ENCODE results near the gene PERP.
A peak's percentile ranks its signal among the peaks of the same experiment; 100 is the strongest.

PERP gene

DNA sequence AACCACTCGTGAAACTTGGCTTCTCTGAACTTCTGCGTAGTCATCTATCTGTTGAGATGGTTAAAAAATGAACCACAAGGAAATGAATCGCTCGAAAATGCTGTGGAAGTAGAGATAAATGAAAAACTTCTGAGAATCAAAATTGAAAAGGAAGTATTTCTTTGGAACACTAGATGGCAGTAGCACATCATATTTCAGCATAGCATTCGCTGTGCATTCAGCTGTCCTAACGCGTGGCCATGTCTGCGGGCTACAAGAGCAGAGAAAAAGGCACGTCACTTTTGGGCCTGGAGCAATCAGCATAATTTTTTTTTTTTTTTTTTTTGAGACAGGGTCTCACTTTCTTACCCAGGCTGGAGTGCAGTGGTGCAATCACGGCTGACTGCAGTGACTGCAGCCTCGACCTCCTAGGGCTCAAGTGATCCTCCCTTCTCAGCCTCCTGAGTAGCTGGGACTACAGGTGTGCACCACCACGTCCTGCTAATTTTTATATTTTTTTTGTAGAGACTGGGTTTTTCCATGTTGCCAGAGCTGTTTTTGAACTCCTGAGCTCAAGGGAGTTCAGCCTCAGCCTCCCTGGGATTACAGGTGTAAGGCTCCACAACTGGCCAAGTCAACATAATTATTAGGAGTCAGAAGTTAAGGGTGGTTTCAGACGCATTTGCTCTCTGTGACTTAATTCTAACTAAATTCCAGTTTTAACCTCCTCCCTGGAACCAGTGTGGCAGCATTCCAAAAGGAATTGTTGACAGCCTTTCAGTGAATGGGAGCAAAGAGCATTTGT is 8.8 kb upstream of the PERP start:
- H3K4me1 ChIP-seq (ENCODE audit: control insufficient read depth in 1 of 2, insufficient read depth in 2 of 2, low read length in 2 of 2) = no peaks in the 10 kb centered on the region
- no peaks in the 10 kb centered on the region for H3K36me3 ChIP-seq (ENCODE audit: control insufficient read depth in 1 of 2, insufficient read depth in 2 of 2, low read length in 2 of 2)
- H3K27me3 ChIP-seq (ENCODE audit: low read depth, low read length) = no peaks in the 10 kb centered on the region
- H3K9me3 ChIP-seq (ENCODE audit: control insufficient read depth in 1 of 2, low read length in 2 of 2) = no peaks in the 10 kb centered on the region
- no peak overlapping the region for H3K27ac ChIP-seq (ENCODE audit: low read length)
- H3K4me3 ChIP-seq (ENCODE audit: low read depth in 1 of 2, low read length in 2 of 2) = no peak overlapping the region

DNA sequence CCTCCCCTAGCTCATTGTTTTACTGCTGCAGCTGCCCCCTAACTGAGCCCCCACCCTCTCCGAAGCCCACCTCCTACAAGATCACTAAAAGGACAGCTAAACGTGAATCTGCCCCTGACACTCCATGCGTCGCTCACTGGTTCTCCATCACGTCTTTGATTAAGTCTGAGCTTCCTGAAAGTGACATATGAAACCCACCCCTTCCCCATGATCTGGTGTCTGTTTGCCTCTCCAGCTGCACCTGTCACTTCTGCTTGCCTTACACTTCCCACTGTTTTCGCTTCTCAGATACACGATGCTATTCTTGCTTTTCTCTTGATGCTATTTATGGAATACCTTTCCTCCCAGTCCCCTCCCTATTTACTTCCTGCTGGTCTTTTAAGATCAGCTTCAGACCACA is 8.0 kb upstream of the PERP start:
- no peaks in the 10 kb centered on the region for H3K36me3 ChIP-seq (ENCODE audit: control insufficient read depth in 1 of 2, insufficient read depth in 2 of 2, low read length in 2 of 2)
- no peak overlapping the region for H3K4me3 ChIP-seq (ENCODE audit: low read depth in 1 of 2, low read length in 2 of 2)

GRCh38 chr6:138113588-138114210 is 6.5 kb upstream of the PERP start:
- Histone ChIP-seq H3K4me1 (ENCODE audit: control insufficient read depth in 1 of 2, insufficient read depth in 2 of 2, low read length in 2 of 2) (peaks cover 0 to 3% of the 10 kb centered on the region in 2 donors), H3K4me3 (ENCODE audit: low read depth in 1 of 2, low read length in 2 of 2) (no peak overlapping the region), H3K27me3 (ENCODE audit: low read depth, low read length) (no peaks in the 10 kb centered on the region), H3K27ac (ENCODE audit: low read length) (no peak overlapping the region), H3K36me3 (ENCODE audit: control insufficient read depth in 1 of 2, insufficient read depth in 2 of 2, low read length in 2 of 2) (no peaks in the 10 kb centered on the region), H3K9me3 (ENCODE audit: control insufficient read depth in 1 of 2, low read length in 2 of 2) (no peaks in the 10 kb centered on the region)

More for the DNA sequence above, 8.0 kb upstream of the PERP start:
- no peaks in the 10 kb centered on the region for H3K27me3 ChIP-seq (ENCODE audit: low read depth, low read length)
- H3K4me1 ChIP-seq (ENCODE audit: control insufficient read depth in 1 of 2, insufficient read depth in 2 of 2, low read length in 2 of 2) = no peaks in the 10 kb centered on the region
- no peaks in the 10 kb centered on the region for H3K9me3 ChIP-seq (ENCODE audit: control insufficient read depth in 1 of 2, low read length in 2 of 2)
- H3K27ac ChIP-seq (ENCODE audit: low read length) = no peak overlapping the region

- Histone ChIP-seq H3K4me1 (ENCODE audit: control insufficient read depth in 1 of 2, insufficient read depth in 2 of 2, low read length in 2 of 2) (peaks cover 6 to 15% of the 10 kb centered on the region in 2 donors), H3K4me3 (ENCODE audit: low read depth in 1 of 2, low read length in 2 of 2) (no peak overlapping the region), H3K36me3 (ENCODE audit: control insufficient read depth in 1 of 2, insufficient read depth in 2 of 2, low read length in 2 of 2) (no peaks in the 10 kb centered on the region), H3K9me3 (ENCODE audit: control insufficient read depth in 1 of 2, low read length in 2 of 2) (no peaks in the 10 kb centered on the region), H3K27me3 (ENCODE audit: low read depth, low read length) (no peaks in the 10 kb centered on the region), H3K27ac (ENCODE audit: low read length) (no peak overlapping the region)
These were observed 3.0 kb upstream of the PERP start for GRCh38 chr6:138110229-138110628.

DNA sequence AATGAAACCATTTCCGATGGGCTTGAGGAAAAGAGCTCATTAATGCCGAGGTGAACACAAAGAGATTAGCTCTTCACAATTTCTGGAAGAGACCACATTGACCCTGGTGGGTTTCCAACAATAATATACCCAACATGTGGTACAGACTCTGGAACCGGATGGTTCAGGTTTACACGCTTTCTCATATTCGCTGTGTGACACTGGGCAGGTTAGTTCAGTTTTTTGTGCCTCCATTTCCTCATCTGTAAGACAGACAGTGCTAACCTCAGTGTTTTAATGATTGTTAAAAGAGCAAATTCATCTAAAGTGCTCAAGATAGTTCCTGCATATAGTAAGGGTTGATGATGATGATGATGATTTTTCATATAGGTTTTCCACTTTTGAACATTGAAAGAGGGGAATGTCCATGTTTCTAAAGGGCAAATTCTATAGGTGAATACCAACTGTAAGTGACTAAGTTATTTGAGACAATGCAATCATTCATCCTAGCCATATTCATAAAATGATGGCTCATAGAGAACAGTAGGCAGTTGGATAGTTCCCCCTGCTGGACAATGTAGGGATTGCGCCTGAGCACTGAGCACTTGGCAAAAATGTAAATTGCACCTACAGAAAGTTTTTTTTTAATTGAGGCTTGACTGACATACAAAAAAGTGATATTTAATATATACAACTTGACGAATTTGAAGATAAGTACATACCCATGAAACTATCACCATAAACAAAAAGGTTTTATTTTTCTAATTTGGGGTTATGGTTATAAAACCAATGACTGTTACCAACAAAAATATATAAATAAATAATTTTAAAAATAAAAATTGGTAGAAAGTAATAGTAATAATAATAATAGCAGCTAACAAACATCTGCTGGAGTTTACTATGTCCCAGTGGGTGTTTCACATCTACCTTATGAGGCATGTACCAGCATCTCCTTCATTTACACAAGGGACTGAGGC is 2.1 kb upstream of the PERP start:
- H3K4me1 ChIP-seq (ENCODE audit: control insufficient read depth in 1 of 2, insufficient read depth in 2 of 2, low read length in 2 of 2) = peaks cover 6 to 15% of the 10 kb centered on the region in 2 donors
- no peaks in the 10 kb centered on the region for H3K9me3 ChIP-seq (ENCODE audit: control insufficient read depth in 1 of 2, low read length in 2 of 2)
- no peaks in the 10 kb centered on the region for H3K27me3 ChIP-seq (ENCODE audit: low read depth, low read length)
- H3K4me3 ChIP-seq (ENCODE audit: low read depth in 1 of 2, low read length in 2 of 2) = no peak overlapping the region
- H3K36me3 ChIP-seq (ENCODE audit: control insufficient read depth in 1 of 2, insufficient read depth in 2 of 2, low read length in 2 of 2) = no peaks in the 10 kb centered on the region
- no peak overlapping the region for H3K27ac ChIP-seq (ENCODE audit: low read length)

GRCh38 chr6:138107752-138108592 is 753 bp upstream of the PERP start:
- Histone ChIP-seq H3K4me1 (ENCODE audit: control insufficient read depth in 1 of 2, insufficient read depth in 2 of 2, low read length in 2 of 2) (peaks cover 6 to 15% of the 10 kb centered on the region in 2 donors), H3K9me3 (ENCODE audit: control insufficient read depth in 1 of 2, low read length in 2 of 2) (no peaks in the 10 kb centered on the region), H3K27me3 (ENCODE audit: low read depth, low read length) (no peaks in the 10 kb centered on the region), H3K4me3 (ENCODE audit: low read depth in 1 of 2, low read length in 2 of 2) (peak overlapping the region; percentile 64 to 84), H3K27ac (ENCODE audit: low read length) (peak overlapping the region; percentile 77), H3K36me3 (ENCODE audit: control insufficient read depth in 1 of 2, insufficient read depth in 2 of 2, low read length in 2 of 2) (no peaks in the 10 kb centered on the region)

- H3K9me3 ChIP-seq (ENCODE audit: control insufficient read depth in 1 of 2, low read length in 2 of 2) = no peaks in the 10 kb centered on the region
- no peaks in the 10 kb centered on the region for H3K27me3 ChIP-seq (ENCODE audit: low read depth, low read length)
- peaks cover 6 to 15% of the 10 kb centered on the region in 2 donors for H3K4me1 ChIP-seq (ENCODE audit: control insufficient read depth in 1 of 2, insufficient read depth in 2 of 2, low read length in 2 of 2)
- peak overlapping the region; percentile 75 to 84 for H3K4me3 ChIP-seq (ENCODE audit: low read depth in 1 of 2, low read length in 2 of 2)
- no peaks in the 10 kb centered on the region for H3K36me3 ChIP-seq (ENCODE audit: control insufficient read depth in 1 of 2, insufficient read depth in 2 of 2, low read length in 2 of 2)
- H3K27ac ChIP-seq (ENCODE audit: low read length) = peak overlapping the region; percentile 94
These were observed 548 bp downstream of the PERP start for GRCh38 chr6:138106665-138107077.

DNA sequence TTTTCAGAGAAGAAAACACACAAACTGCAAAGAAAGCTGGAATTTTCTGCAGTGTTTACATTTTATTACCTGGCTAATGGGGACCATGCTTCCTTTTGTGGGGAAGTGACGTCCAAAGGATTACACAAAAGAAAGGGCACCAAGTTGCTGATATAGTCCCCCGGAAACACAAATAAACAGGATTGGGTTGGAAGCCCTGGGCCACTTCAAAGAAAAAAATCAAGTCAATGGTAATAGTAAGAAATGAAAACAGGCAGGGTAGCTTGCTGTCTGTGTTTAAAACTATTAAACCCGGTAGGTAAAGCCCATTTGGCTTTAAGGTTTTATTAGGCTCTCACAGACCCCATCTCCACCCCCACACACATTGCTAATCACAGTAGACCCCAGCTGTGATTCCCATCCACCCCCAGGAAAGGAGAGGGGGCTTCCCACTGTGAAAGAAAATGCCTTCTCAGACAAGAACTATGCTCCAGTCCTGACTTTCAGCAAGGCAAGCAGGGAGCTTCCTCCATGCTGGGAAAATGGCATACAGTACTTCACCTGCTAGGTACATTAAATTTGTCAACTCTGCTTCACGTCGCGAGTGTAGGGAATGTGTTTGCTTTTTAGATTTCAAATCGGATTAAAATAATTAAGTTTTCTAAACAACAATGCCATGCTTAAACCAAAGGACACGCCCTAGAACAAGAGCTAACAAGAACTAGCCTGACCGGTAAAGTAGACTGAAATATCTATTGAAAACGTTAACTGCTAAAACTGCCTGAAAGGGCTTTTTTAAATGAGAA is 1.1 kb downstream of the PERP start:
- Histone ChIP-seq H3K27ac (ENCODE audit: low read length) (peak overlapping the region; percentile 94), H3K36me3 (ENCODE audit: control insufficient read depth in 1 of 2, insufficient read depth in 2 of 2, low read length in 2 of 2) (no peaks in the 10 kb centered on the region), H3K4me3 (ENCODE audit: low read depth in 1 of 2, low read length in 2 of 2) (peak overlapping the region; percentile 75 to 84), H3K27me3 (ENCODE audit: low read depth, low read length) (no peaks in the 10 kb centered on the region), H3K9me3 (ENCODE audit: control insufficient read depth in 1 of 2, low read length in 2 of 2) (no peaks in the 10 kb centered on the region), H3K4me1 (ENCODE audit: control insufficient read depth in 1 of 2, insufficient read depth in 2 of 2, low read length in 2 of 2) (peaks cover 6 to 15% of the 10 kb centered on the region in 2 donors)

DNA sequence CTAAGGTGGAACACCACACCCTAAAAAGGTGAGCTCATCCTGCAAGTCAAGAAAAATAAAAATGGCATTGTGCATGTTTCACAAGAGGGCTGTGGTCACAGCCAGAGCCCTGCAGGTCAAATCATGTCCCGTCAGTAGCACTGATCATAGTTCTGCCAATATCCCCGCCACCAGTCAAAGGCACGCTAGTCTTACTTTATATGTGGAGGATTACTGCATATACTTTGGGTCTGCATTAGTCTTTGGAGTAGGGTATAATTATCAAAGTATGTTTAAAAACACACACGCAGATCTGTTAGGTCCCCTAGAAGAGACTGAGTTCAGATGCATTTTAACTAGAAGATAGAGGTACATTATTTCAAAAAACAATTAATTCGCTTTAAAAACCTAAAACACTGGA is 1.8 kb downstream of the PERP start:
- peak overlapping the region; percentile 94 for H3K27ac ChIP-seq (ENCODE audit: low read length)
- no peaks in the 10 kb centered on the region for H3K9me3 ChIP-seq (ENCODE audit: control insufficient read depth in 1 of 2, low read length in 2 of 2)
- peaks cover 6 to 15% of the 10 kb centered on the region in 2 donors for H3K4me1 ChIP-seq (ENCODE audit: control insufficient read depth in 1 of 2, insufficient read depth in 2 of 2, low read length in 2 of 2)
- no peaks in the 10 kb centered on the region for H3K27me3 ChIP-seq (ENCODE audit: low read depth, low read length)
- peak overlapping the region; percentile 75 to 84 for H3K4me3 ChIP-seq (ENCODE audit: low read depth in 1 of 2, low read length in 2 of 2)
- H3K36me3 ChIP-seq (ENCODE audit: control insufficient read depth in 1 of 2, insufficient read depth in 2 of 2, low read length in 2 of 2) = no peaks in the 10 kb centered on the region

GRCh38 chr6:138104618-138105213 is 2.5 kb downstream of the PERP start:
- Histone ChIP-seq H3K4me3 (ENCODE audit: low read depth in 1 of 2, low read length in 2 of 2) (no peak overlapping the region), H3K27ac (ENCODE audit: low read length) (no peak overlapping the region), H3K27me3 (ENCODE audit: low read depth, low read length) (no peaks in the 10 kb centered on the region), H3K9me3 (ENCODE audit: control insufficient read depth in 1 of 2, low read length in 2 of 2) (no peaks in the 10 kb centered on the region), H3K36me3 (ENCODE audit: control insufficient read depth in 1 of 2, insufficient read depth in 2 of 2, low read length in 2 of 2) (no peaks in the 10 kb centered on the region), H3K4me1 (ENCODE audit: control insufficient read depth in 1 of 2, insufficient read depth in 2 of 2, low read length in 2 of 2) (peaks cover 6 to 15% of the 10 kb centered on the region in 2 donors)
